AG04450 (cell line): Measurements from ENCODE around the gene FUZ. TPM values are rescaled to one million over a fixed set of nuclear protein-coding genes. Genes with fewer than 3 reads are reported as not detected.
A peak's percentile ranks its signal among the peaks of the same experiment; 100 is the strongest.

Experiments used
- CTCF ChIA-PET: fragments of 300-600, 350-600 bp; formaldehyde crosslinking; extraction: SDS; loops from one replicate; lab custom pipeline; 2022; ENCODE audit warnings: antibody characterized with exemption, inconsistent platforms; lab: Charles Lee
- POLR2A ChIA-PET: fragments of 350-600 bp; formaldehyde crosslinking; extraction: SDS; loops from one replicate; lab custom pipeline; 2021; ENCODE audit warnings: antibody characterized with exemption, inconsistent platforms; lab: Yijun Ruan, JAX
- DNase-seq: peaks from one replicate; pipeline ENCODE4 v3.0.0-alpha.2; 2011; ENCODE audit warnings: low read depth, low spot score
- H3K27ac ChIP-seq: one replicate; pipeline ENCODE4 v1.5.1; 2012; ENCODE audit warnings: low read depth, low read length, control low read depth
- H3K27me3 ChIP-seq: one replicate; pipeline ENCODE4 v1.6.0; 2012; ENCODE audit warnings: low read length; ENCODE audit not compliant: control insufficient read depth, insufficient read depth
- H3K4me3 ChIP-seq: 2 replicates; pipeline ENCODE4 v1.5.1; 2011; ENCODE audit warnings: mild to moderate bottlenecking, low read depth, low read length, control low read depth
- H3K9me3 ChIP-seq: 2 replicates; pipeline ENCODE4 v1.5.1; 2012; ENCODE audit warnings: low read length; ENCODE audit not compliant: control insufficient read depth, insufficient read depth
- polyA plus RNA-seq: library from polyadenylated mRNA; depleted of rRNA; stranded (reverse); fragments of >200 nt; gene quantifications from 2 replicates; pipeline ENCODE4 v1.2.3, GENCODE V29; 2011
- TF ChIP-seq, protein P1 (sequence below): IDR thresholded peaks from 2 replicates; pipeline ENCODE4 v1.5.1; 2011; ENCODE audit warnings: low read depth, low read length, control low read depth, inconsistent platforms

FUZ gene
- polyA plus RNA-seq, 1 experiment: 9.0 TPM

DNA sequence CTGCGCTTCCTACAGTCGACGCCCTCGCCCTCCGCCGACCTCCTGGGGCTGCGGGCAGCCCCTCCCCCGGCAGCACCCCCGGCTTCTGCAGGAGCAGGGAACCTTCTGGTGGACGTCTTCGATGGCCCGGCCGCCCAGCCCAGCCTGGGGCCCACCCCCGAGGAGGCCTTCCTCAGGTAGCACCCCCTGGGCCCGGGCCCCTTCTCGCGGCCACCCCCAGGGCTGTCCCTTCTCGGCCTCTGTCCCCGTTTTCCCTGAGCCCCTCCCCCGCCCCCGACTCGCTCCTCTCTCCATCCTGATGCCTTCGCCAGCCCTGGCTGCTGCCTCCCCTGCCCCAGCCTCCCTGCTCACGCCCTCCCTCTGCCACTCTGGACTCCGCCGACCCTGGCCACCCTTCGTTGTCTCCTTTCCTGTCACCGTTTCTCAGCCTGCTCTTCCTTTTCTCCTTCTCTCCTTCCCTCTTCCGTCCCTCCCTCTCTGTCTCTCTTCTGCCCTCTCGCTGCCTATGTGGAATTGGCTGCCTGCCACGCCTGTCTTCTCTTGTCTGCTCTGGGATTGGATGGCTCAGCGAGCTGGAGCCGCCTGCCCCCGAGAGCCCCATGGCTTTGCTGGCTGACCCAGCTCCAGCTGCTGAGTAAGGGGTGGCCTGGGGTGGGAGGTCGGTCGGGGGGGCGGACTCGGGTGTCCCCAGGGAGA, 11.0 kb downstream of the FUZ start:
- Histone ChIP-seq H3K4me3 (peak overlapping the region; percentile 64), H3K27me3 (no peaks in the 10 kb centered on the region), H3K9me3 (peaks cover 3% of the 10 kb centered on the region; the same call in 1 of the 2 replicates), H3K27ac (no peak overlapping the region)
- POLR2A ChIA-PET: interaction anchor here (0.7 to 1.0 kb wide), 2 partner anchors 111 to 396 kb away, joined by 3 to 6 read pairs; partner anchors contain the start of gene CPT1C
- TF ChIP-seq, protein P1, sequence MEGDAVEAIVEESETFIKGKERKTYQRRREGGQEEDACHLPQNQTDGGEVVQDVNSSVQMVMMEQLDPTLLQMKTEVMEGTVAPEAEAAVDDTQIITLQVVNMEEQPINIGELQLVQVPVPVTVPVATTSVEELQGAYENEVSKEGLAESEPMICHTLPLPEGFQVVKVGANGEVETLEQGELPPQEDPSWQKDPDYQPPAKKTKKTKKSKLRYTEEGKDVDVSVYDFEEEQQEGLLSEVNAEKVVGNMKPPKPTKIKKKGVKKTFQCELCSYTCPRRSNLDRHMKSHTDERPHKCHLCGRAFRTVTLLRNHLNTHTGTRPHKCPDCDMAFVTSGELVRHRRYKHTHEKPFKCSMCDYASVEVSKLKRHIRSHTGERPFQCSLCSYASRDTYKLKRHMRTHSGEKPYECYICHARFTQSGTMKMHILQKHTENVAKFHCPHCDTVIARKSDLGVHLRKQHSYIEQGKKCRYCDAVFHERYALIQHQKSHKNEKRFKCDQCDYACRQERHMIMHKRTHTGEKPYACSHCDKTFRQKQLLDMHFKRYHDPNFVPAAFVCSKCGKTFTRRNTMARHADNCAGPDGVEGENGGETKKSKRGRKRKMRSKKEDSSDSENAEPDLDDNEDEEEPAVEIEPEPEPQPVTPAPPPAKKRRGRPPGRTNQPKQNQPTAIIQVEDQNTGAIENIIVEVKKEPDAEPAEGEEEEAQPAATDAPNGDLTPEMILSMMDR: peak; percentile 55
- peak; percentile 74 for DNase-seq
- CTCF ChIA-PET: no interaction called here

GRCh38 chr19:49801401-49801888, 11.6 kb downstream of the FUZ start:
- ChIA-PET POLR2A (interaction anchor here (0.5 kb wide), 1 partner anchor 36 kb away, joined by 4 read pairs; no protein-coding TSS in a partner anchor), CTCF (no interaction called here)
- Histone ChIP-seq H3K27me3 (no peaks in the 10 kb centered on the region), H3K4me3 (peak overlapping the region; percentile 64), H3K27ac (no peak overlapping the region), H3K9me3 (peaks cover 3% of the 10 kb centered on the region; the same call in 1 of the 2 replicates)
- TF ChIP-seq, protein P1: no peak
- DNase-seq: no peak

DNA sequence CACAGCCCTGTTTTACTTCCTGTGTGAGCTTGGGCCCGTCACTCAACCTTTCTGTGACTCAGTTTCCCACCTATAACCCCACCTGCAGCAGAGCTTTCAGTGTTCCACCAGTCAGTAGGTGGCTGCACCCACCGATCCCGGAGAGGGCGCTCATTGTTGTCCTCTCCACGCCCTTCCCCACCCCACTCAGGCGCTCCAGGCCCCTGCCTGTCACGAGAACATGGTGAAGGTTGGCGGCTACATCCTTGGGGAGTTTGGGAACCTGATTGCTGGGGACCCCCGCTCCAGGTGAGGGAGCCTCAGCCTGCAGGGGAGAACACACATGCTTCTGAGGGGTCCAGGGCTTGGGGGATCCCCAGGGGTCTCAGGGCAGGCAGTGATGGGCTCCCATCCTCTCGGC, 12.3 kb downstream of the FUZ start:
- DNase-seq: no peak
- ChIA-PET POLR2A (interaction anchor here (0.5 to 0.6 kb wide), 2 partner anchors 36 to 115 kb away, joined by 3 to 4 read pairs; no protein-coding TSS in a partner anchor), CTCF (no interaction called here)
- Histone ChIP-seq H3K27ac (no peak overlapping the region), H3K9me3 (peaks cover 3% of the 10 kb centered on the region; the same call in 1 of the 2 replicates), H3K4me3 (no peak overlapping the region), H3K27me3 (no peaks in the 10 kb centered on the region)
- TF ChIP-seq, protein P1: no peak

DNA sequence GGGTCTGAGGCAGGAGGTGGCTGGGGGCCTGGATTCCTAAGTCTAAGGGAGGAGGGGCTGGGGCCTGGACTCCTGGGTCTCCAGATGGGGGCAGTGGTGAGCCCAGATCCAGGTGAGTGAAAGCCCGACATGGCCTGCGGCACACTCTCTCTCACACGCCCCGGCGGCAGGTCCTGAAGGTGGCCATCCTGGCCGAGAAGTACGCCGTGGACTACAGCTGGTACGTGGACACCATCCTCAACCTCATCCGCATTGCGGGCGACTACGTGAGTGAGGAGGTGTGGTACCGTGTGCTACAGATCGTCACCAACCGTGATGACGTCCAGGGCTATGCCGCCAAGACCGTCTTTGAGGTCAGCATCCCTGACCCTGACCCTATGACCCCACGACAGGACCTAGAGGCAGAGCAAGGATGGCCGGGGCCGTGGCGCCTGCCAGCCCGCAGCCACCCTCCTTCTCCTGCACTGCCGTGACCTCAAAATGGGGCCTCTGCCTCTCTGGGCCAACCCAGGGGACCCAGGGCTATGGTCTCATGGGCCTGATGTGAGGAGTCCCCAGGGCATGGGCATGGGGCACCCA, 13.2 kb downstream of the FUZ start:
- Histone ChIP-seq H3K27me3 (no peaks in the 10 kb centered on the region), H3K27ac (no peak overlapping the region), H3K9me3 (peaks cover 3% of the 10 kb centered on the region; the same call in 1 of the 2 replicates), H3K4me3 (no peak overlapping the region)
- DNase-seq: no peak
- TF ChIP-seq, protein P1: no peak
- ChIA-PET POLR2A (no interaction called here), CTCF (no interaction called here)

DNA sequence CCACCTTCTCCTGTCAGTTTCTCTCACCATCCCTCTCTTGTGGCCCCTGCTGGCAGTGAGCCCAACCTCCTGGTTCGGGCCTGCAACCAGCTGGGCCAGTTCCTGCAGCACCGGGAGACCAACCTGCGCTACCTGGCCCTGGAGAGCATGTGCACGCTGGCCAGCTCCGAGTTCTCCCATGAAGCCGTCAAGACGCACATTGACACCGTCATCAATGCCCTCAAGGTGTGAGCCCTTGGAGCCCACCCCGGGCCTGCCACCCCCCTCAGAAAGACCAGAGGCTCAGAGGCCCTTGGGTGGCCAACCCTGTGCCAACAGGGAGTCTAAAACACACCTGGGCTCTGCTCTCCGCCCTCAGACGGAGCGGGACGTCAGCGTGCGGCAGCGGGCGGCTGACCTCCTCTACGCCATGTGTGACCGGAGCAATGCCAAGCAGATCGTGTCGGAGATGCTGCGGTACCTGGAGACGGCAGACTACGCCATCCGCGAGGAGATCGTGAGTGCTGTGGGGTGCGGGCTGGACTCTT, 13.8 kb downstream of the FUZ start:
- POLR2A ChIA-PET: no interaction called here
- CTCF ChIA-PET: no interaction called here
- DNase-seq: no peak

More for the DNA sequence above, 13.8 kb downstream of the FUZ start:
- Histone ChIP-seq H3K4me3 (no peak overlapping the region), H3K9me3 (peaks cover 3% of the 10 kb centered on the region; the same call in 1 of the 2 replicates), H3K27me3 (no peaks in the 10 kb centered on the region), H3K27ac (no peak overlapping the region)
- TF ChIP-seq, protein P1: no peak
